Left renal pelvis (tissue), 4 donors: ENCODE results near the gene SLC28A1. TPM values are rescaled to one million over a fixed set of nuclear protein-coding genes. Genes with fewer than 3 reads are reported as not detected.
"Not testable (repeated sequence)": the region's sequence is repeated elsewhere in the genome, so short reads cannot be mapped to it uniquely, and the experiment has no call there.

Experiments
- DNase-seq, 4 donors: peaks; one replicate each; pipeline ENCODE4 v3.0.0-alpha.2; 2013; ENCODE audit warnings: low read depth in 4 of 4, low spot score in 3 of 4
- polyA plus RNA-seq, 4 donors: library from polyadenylated mRNA; unstranded; fragments of 120-200 nt; gene quantifications; one replicate each; pipeline ENCODE4 v1.2.1, GENCODE V29; 2013; ENCODE audit not compliant: insufficient read length in 4 of 4

Gene SLC28A1, protein sequence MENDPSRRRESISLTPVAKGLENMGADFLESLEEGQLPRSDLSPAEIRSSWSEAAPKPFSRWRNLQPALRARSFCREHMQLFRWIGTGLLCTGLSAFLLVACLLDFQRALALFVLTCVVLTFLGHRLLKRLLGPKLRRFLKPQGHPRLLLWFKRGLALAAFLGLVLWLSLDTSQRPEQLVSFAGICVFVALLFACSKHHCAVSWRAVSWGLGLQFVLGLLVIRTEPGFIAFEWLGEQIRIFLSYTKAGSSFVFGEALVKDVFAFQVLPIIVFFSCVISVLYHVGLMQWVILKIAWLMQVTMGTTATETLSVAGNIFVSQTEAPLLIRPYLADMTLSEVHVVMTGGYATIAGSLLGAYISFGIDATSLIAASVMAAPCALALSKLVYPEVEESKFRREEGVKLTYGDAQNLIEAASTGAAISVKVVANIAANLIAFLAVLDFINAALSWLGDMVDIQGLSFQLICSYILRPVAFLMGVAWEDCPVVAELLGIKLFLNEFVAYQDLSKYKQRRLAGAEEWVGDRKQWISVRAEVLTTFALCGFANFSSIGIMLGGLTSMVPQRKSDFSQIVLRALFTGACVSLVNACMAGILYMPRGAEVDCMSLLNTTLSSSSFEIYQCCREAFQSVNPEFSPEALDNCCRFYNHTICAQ
- polyA plus RNA-seq: 1 to 10 TPM in 3 of 4 donors, under 1 TPM in 1; 0.75 to 6.4 (median 4.9) TPM

DNA sequence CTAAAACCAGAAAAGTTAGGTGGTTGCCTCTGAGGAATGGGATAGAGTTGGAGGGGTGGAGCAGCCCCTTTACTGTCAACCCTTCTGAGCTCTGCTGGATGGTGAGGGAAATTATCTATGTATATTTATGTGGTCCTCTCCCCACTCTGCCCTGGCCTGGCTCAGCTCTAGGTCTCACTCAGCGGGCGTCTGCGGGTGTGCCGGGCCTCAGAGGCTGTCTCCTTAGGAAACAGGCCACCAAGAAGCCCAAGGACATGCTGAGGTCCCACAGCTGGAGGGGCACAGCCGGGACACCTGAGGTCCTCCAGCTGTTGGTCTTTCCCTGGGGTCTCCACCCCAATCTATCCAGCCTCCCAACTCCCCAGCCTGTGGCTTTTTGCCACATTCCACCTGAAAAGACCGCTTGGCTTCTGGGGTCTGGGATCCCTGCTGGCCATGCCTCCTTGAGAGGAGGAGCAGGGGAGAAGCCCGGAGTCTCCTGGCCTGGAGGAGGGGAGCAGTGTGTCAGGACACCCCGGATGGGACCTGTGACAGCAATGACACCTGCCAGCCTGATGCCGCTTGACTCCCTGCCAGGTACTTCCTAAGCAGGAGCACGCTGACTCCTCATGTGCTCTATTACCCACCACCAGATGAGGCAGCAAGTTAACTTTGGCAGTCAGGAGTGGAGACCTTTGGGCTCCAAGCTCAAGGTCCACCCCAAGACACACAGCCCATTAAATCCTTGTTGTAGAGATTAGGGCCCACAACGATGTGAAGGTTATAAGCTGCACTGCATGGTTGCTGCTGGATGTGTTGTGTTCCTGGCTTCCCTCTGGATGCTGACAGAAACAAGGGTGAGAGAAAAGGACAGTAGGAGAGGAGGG, at the start of gene SLC28A1:
Gene SLC28A1 (plus strand): TSS at position 747 of the 866 bp plus-strand sequence. CDS start 3,099 bp downstream, outside the sequence.
- no peak for DNase-seq

DNA sequence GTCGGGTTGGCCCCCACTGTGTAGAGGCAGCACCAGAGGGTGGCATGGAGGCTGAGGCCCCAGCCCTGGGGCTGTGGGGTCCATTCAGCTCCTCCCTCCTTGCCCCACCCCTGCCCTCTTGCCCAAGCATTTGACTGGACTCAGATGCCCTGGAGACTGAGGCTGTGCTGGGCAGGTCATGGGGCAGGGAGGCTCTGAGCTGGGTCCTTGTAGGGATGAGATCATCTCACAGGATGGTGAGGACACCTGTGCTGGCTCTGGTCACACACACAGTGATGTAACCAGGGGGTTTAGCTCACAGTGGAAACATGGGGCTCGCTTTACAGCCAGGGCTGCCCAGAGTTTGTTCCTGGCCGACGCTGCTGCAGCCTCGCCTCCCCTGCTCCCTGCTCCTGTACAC, 49.5 kb upstream of the SLC28A1 start:
- no peak for DNase-seq

- DNase-seq: no peak
Observed at GRCh38 chr15:84835661-84836337, 48.7 kb upstream of the SLC28A1 start.

- DNase-seq: no peak
Observed at GRCh38 chr15:84836844-84837243, 47.6 kb upstream of the SLC28A1 start.

GRCh38 chr15:84839714-84840113, 44.7 kb upstream of the SLC28A1 start:
- no peak for DNase-seq

- DNase-seq: no peak
Observed at GRCh38 chr15:84840255-84840654, 44.2 kb upstream of the SLC28A1 start.

GRCh38 chr15:84840741-84841429, 43.6 kb upstream of the SLC28A1 start:
- DNase-seq: no peak

GRCh38 chr15:84842781-84843180, 41.7 kb upstream of the SLC28A1 start:
- DNase-seq: no peak

DNA sequence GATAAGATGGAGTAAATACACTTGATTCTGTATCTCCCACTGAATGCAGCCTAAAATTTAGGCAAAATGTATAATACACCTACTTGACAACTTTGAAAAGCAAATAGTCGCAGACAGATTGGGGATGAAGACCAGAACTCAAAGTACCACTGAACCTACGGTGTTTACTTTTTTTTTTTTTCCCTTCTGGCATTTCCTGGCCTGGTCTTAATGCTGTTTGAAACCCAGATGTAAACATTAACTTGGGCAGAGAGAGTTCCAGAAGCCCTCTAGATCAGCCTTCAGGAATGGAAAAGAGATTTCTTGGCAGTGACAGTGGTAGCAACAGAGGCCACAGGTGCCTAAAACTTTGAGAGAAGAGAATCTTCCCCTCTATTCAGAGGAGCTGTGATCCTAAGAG, 39.5 kb upstream of the SLC28A1 start:
- no peak for DNase-seq

GRCh38 chr15:84845631-84846030, 38.8 kb upstream of the SLC28A1 start:
- DNase-seq: not testable (repeated sequence)

GRCh38 chr15:84846269-84846668, 38.2 kb upstream of the SLC28A1 start:
- DNase-seq: no peak

DNA sequence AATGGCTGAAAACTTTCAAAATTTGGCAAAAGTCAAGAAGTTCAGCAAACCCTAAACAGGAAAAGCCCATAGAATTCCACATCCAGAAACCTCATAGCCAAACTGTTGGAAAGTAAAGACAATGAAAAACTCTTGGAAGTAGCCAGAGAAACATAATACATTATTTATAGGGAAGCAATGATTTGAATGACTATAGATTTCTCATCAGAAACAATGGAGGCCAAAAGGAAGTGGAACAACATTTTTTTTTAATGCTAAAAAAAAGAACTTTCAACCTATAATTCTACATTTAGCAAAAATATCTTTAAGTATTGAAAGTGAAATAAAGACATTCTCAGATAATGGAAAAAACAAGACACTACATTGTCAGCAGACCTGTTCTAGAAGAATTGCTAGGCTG, 37.1 kb upstream of the SLC28A1 start:
- DNase-seq: no peak

DNA sequence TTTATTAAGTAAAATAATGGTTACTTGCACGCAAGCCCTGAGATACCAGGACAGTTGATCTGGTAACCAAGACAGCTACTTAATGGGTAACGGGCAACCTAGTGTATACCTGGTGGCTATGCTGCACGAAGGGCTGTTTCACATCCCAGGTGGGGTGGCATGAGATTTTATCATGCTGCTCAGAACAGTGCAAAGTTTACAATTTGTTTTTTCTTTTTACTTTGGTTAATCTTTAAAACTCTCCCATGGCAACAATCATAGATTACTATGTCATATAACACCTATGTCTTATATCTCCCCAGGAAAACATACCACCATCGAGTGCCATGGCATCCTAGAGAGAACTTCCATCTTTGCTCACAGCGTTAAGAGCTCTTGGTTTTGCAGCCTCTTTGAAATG, 32.2 kb upstream of the SLC28A1 start:
- DNase-seq: no peak

GRCh38 chr15:84855136-84855535, 29.3 kb upstream of the SLC28A1 start:
- no peak for DNase-seq

DNA sequence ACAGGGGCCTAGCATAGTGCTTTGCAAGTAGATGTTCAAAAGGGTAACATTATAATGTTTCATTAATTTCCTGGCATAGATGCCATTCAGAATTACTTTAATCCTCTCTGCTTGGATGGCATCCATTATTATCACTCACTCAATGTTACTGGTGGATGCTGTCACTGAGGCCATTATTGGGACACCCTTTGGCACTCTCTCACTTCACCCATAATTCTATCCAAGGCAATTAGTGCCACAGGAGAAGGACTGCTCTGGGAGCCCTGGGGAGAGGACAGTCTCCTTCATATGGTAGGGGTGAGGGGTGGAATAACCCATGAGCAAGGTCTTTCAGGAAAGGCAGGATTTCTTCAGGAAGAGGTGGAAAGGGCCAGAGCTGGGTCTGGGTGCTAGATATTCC, 28.7 kb upstream of the SLC28A1 start:
- no peak for DNase-seq

DNA sequence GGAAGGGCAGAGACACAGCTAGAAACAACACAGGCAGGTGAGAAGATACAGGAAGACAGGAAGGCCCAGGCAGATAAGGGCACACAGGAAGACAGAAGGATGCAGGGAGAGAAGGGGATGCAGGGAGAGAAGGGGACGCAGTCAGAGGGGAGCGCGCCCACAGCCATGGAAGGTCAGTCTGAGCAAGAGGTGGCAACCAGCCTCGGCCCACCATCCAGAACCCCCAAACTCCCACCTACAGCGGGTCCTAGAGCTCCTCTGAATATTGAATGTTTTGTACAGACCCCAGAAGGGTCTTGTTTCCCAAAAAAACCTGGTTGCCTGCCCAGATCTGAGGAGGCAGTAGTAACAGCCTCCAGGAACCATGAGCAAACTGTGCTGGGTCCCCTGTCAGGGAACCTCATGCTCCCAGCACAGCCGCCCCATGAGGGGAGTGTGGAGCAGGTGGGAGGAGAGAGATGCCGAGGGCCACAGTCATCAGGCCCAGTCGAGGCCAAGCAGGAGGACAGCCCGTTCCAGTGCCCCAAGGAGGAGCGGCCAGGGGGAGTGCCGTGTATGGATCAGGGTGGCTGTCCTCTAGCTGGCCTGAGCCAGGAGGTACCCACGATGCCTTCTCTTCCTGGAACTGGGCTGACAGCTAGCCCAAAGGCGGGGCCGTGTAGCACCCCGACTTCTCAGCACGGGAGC, 27.6 kb upstream of the SLC28A1 start:
- DNase-seq: no peak

GRCh38 chr15:84857418-84858004, 27.0 kb upstream of the SLC28A1 start:
- DNase-seq: no peak

GRCh38 chr15:84858231-84858630, 26.2 kb upstream of the SLC28A1 start:
- no peak for DNase-seq

- no peak for DNase-seq
Observed at GRCh38 chr15:84859144-84859543, 25.3 kb upstream of the SLC28A1 start.
